ENCODE measurements around the gene GNAO1. TPM values are rescaled to one million over a fixed set of nuclear protein-coding genes. Genes with fewer than 3 reads are reported as not detected.

The GNAO1 gene
- total RNA-seq, 1 donor from 2014 or later: 0.53 TPM

DNA sequence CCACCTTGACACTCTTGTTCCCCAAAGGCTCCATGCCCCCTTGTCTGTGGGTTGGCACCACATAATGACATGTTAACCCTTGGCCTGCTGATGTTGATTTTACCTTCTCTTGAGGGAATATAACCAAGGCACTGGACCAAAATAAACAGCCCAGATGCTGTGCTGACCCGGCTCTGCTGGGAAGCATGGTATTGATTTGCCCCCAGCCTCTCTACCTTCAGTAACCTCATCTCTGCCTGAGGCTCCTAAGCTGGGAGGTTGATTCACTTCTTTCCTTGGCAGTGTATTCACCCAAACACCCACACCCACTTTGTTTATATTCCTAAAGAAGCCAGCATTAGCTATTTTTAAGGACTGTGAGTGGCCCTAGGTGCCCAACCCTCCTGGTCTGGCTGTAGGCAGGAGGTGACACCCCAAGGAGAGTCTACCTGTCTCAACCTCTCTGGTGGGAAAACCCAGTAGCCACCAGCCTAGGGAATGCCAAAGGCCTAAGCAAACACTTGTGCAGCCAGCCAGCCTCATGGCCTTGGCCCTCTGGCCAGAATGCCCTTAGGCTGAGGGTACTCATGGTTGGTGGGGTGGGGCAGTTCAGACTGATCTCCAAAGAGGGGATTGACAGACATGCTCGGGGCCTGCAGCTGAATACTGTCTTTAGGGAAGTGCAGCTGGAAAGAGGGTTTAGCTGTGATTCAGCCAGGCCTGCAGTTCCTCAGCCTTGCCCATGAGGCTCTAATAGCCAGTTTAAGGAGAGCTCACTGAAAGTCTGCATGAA, 42.7 kb downstream of the GNAO1 start:
- Histone ChIP-seq H3K9me3 (no peaks in the 10 kb centered on the region), H3K27me3 (no peaks in the 10 kb centered on the region), H3K4me3 (no peak overlapping the region), H3K4me1 (no peaks in the 10 kb centered on the region), H3K36me3 (no peaks in the 10 kb centered on the region), H3K27ac (no peak overlapping the region)
- DNase-seq (ENCODE audit: low spot score in 2 of 2): no peak
- no peak for TF ChIP-seq CTCF (IDR thresholded peaks at IDR 0.05)
- intact Hi-C loops (cut with DNase I): no loop called here

DNA sequence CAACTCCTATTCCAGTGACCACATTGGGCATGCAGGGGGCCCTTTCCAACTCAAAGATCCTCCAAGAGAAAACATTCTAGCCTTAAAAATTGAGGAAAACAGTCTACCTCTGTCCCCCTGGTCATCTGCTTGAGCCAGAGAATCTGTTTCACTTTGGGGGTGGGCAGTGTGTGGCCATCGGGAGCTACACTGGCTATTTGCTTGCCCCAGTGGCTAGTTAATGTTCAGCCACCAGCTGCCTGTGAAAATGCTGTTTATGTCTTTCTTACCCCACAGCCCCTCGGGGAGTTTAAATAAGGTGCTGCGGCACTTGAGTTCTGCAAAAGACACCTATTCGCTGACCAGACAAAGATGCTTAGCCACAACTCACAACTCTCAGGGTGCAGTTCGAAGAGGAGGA, 43.4 kb downstream of the GNAO1 start:
- no peaks in the 10 kb centered on the region for H3K27me3 ChIP-seq
- H3K36me3 ChIP-seq: no peaks in the 10 kb centered on the region
- DNase-seq (ENCODE audit: low spot score in 2 of 2): no peak
- no peaks in the 10 kb centered on the region for H3K9me3 ChIP-seq
- TF ChIP-seq CTCF (IDR thresholded peaks at IDR 0.05): no peak
- H3K27ac ChIP-seq: no peak overlapping the region
- intact Hi-C loops (cut with DNase I): no loop called here
- no peaks in the 10 kb centered on the region for H3K4me1 ChIP-seq
- no peak overlapping the region for H3K4me3 ChIP-seq

DNA sequence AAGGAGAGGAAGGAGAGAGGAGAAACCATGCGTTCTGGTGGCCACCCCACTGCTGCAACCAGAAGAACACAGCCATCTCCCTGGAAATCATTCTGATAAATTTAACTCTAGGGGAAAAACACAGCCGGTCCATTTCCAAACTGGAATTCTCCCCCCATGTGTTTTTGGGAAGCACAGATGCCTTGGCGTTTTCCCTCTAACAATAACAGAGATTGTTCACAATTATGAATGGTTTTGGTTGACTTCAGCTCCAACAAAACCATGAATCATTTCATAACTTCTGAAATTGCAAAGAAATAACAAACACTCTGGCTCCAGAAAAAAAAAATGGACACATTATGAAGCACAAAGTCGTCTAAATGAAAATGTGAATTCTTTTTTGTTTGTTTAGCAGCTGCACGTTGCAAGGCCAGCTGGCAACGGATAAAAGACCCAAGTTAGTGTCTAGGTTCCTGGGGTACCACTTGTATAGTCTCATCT, 46.2 kb downstream of the GNAO1 start:
- no peak overlapping the region for H3K27ac ChIP-seq
- no peaks in the 10 kb centered on the region for H3K9me3 ChIP-seq
- H3K4me3 ChIP-seq: no peak overlapping the region
- intact Hi-C loops (cut with DNase I): no loop called here
- peak in 1 of 2 donors; percentile 21 for DNase-seq (ENCODE audit: low spot score in 2 of 2)
- no peaks in the 10 kb centered on the region for H3K4me1 ChIP-seq
- no peak for TF ChIP-seq CTCF (IDR thresholded peaks at IDR 0.05)
- H3K27me3 ChIP-seq: no peaks in the 10 kb centered on the region
- H3K36me3 ChIP-seq: no peaks in the 10 kb centered on the region

DNA sequence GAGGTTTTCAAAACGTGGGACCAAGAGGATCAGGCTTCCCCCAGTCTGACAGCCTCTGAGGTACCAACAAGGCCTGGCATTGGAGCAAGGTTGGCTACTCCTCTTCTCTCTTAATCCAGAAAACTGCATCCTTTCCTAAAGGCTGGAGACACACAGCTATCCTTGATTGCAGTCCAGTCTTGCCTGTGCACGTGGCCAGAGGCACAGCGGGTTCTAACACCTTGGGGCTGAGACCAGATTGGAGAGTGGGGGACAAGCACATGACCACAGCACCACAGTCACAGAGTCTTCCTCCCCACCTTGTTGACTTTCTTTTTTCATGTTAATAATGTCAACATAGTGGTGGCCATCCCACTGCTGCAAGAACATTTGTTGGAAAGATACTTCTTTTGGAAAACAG, 46.9 kb downstream of the GNAO1 start:
- Histone ChIP-seq H3K4me3 (no peak overlapping the region), H3K36me3 (no peaks in the 10 kb centered on the region), H3K4me1 (no peaks in the 10 kb centered on the region), H3K27ac (no peak overlapping the region), H3K9me3 (no peaks in the 10 kb centered on the region), H3K27me3 (no peaks in the 10 kb centered on the region)
- intact Hi-C loops (cut with DNase I): no loop called here
- no peak for TF ChIP-seq CTCF (IDR thresholded peaks at IDR 0.05)
- peak in 1 of 2 donors; percentile 16 for DNase-seq (ENCODE audit: low spot score in 2 of 2)

GRCh38 chr16:56241596-56241995, 50.3 kb downstream of the GNAO1 start:
- Histone ChIP-seq H3K9me3 (no peaks in the 10 kb centered on the region), H3K27me3 (no peaks in the 10 kb centered on the region), H3K4me1 (no peaks in the 10 kb centered on the region), H3K4me3 (no peak overlapping the region), H3K36me3 (no peaks in the 10 kb centered on the region), H3K27ac (no peak overlapping the region)
- DNase-seq (ENCODE audit: low spot score in 2 of 2): peak in 1 of 2 donors; percentile 37
- intact Hi-C loops (cut with DNase I): no loop called here
- no peak for TF ChIP-seq CTCF (IDR thresholded peaks at IDR 0.05)
